Keratinocyte (primary cell): ENCODE measurements around the gene CGNL1.

ENCODE experiments used
- EZH2 ChIP-seq: IDR thresholded peaks from one replicate; pipeline ENCODE4 v1.6.1; 2012; ENCODE audit warnings: inconsistent platforms, mild to moderate bottlenecking, low read length, moderate library complexity
- TF ChIP-seq, protein P1 (sequence below), 3 experiments: IDR thresholded peaks in 1 of 3; conservative IDR thresholded peaks in 1 of 3; optimal IDR thresholded peaks in 1 of 3; 2 replicates in 2 of 3; 3 replicates in 1 of 3; pipeline versions ENCODE3 to v1.5.1; 2011; ENCODE audit warnings: low read length in 3 of 3, mild to moderate bottlenecking in 3 of 3, moderate library complexity in 2 of 3, control low read depth in 1 of 3, inconsistent platforms in 1 of 3; ENCODE audit not compliant: insufficient read depth in 2 of 3; ENCODE audit errors: extremely low read depth in 1 of 3

DNA sequence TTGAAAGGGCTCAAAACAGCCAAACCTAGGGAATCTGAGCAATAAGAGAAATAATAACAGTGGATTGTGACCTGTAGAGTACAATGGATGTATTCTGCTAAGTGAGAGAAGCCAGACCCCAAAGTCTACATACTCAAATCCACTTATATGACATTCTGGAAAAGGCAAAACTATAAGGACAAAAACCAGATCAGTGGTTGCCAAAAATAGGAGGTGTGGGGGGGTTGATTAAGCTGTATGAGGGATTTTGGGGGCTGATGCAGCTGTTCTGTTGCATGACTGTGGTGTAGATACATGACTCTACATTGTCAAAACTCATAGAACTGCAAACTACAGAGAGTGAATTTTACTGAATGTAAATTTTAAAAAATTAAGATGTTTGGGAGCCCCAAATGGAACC lies 20.1 kb upstream of the CGNL1 start:
- TF ChIP-seq, protein P1, sequence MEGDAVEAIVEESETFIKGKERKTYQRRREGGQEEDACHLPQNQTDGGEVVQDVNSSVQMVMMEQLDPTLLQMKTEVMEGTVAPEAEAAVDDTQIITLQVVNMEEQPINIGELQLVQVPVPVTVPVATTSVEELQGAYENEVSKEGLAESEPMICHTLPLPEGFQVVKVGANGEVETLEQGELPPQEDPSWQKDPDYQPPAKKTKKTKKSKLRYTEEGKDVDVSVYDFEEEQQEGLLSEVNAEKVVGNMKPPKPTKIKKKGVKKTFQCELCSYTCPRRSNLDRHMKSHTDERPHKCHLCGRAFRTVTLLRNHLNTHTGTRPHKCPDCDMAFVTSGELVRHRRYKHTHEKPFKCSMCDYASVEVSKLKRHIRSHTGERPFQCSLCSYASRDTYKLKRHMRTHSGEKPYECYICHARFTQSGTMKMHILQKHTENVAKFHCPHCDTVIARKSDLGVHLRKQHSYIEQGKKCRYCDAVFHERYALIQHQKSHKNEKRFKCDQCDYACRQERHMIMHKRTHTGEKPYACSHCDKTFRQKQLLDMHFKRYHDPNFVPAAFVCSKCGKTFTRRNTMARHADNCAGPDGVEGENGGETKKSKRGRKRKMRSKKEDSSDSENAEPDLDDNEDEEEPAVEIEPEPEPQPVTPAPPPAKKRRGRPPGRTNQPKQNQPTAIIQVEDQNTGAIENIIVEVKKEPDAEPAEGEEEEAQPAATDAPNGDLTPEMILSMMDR (optimal IDR thresholded peaks at IDR 0.05 in 1 of 3, IDR thresholded peaks at IDR 0.05 in 1 of 3, conservative IDR thresholded peaks at IDR 0.05 in 1 of 3; ENCODE audit: extremely low read depth in 1 of 3, insufficient read depth in 2 of 3, low read length in 3 of 3) = no peak
- no peak for TF ChIP-seq EZH2
